Stimulated activated CD4-positive, alpha-beta T cell treated with anti-CD3 and anti-CD28 coated beads, TNF-alpha, amount 100 ng/mL, for 4 hours (primary cell): ENCODE results near the gene USP54.
A peak's percentile ranks its signal among the peaks of the same experiment; 100 is the strongest.

Experiments
- DNase-seq, 3 experiments: peaks; one replicate each; pipeline ENCODE4 v3.0.0-alpha.2; 2020; ENCODE audit warnings: low read depth in 3 of 3

The USP54 gene

GRCh38 chr10:73522263-73522662, 68.9 kb downstream of the USP54 start:
- DNase-seq = no peak

DNA sequence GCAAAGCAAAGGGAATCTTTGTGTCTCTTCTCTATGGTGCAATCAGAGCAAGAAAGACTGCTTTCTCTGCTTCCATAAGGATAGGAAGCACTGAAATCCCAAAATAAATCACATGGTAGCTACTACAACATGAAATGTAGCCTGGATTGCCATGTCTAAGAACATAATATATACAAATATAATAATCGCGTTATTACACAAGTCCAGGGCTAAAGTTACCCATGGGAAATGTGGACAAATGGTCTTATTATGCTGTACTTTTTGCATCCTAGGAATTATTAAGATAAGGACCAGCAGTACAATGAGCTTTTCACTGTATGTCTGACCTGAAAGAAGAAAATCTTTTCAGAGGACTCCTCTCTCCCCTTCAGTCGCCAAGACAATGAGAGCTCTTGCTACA, 71.8 kb downstream of the USP54 start:
- DNase-seq = no peak

GRCh38 chr10:73517166-73517888, 73.8 kb downstream of the USP54 start:
- DNase-seq = no peak

GRCh38 chr10:73512207-73512743, 78.9 kb downstream of the USP54 start:
- DNase-seq = no peak

GRCh38 chr10:73509695-73510094, 81.4 kb downstream of the USP54 start:
- no peak for DNase-seq

DNA sequence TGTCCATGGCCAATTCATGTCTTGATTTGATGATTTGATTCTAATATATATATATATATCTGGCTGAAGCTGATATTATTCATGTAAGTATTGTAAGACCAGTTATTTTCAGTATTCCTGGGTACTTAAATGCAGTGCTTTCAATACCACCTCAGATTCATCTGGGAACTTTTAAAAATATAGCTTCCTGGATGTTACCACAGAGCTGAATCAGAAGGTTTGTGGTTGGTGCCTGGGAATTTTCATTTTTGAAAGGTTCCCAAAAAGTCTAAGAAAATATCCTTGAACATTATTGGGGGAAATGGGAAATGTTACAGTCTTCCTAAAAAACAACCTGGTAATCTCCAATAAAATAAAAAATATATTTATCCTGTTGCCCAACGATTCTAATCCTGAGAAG, 84.7 kb downstream of the USP54 start:
- no peak for DNase-seq

- DNase-seq = no peak
Observed at GRCh38 chr10:73506074-73506473, 85.1 kb downstream of the USP54 start.

DNA sequence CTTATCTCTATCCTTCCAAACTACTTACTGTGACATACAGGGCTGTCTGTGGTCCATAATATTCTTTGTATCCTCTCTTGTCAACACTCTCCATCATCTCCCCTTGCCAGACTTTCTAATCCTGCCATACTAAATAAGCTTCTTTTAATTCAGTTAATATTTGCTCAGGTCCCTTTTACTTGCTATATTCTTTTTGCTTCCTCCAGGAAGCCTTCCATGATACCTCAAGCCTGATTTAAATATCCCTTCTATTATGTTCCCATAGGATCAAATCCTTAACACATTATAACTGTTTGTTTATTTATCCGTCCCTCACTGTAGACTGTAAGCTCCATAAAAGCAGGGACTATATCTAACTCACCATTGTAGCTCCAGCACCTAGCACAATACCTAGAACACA, 88.1 kb downstream of the USP54 start:
- no peak for DNase-seq

GRCh38 chr10:73501651-73502050, 89.5 kb downstream of the USP54 start:
- DNase-seq = no peak

- no peak for DNase-seq
Observed at GRCh38 chr10:73497623-73498022, 93.5 kb downstream of the USP54 start.

- DNase-seq = peak; percentile 71 to 87 (median 85)
Observed at GRCh38 chr10:73495884-73496674, 95.1 kb downstream of the USP54 start, which contains the start of gene PPP3CB. Gene PPP3CB (minus strand): TSS chr10:73496024. CDS start chr10:73495889, 135 bp downstream.

DNA sequence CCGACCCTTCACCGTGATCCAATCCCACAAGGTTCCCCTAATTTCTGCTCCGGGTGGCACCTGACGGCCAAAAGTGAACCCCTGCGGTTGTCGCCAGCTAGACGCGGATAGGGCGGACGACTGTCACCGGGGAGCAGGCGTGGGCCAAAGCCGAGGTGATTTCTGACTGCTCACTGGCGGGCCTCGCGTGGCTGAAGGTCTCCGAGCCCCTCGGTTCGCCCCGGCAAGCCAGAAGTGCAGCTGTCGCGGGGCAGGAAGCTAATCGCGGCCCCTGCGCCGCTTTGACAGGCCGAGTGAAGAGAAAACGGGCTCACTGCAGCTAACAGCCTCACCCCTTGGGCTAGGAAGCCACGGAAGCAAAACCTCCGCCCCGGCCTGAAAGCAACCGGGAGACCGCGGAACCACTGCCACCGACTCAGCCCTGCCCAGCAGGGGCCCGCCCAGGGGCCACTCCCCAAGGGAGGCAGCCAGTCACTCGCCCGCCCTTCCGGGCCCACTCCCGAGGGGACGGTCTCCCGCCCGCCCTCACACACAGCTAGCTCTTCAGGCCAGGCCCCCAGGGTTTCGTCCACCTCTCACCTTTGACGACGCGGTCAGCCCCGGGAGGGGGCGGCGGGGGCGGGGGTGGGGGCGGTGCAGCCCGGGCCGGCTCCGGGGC, 95.8 kb downstream of the USP54 start:
- peak; percentile 68 to 72 (median 69) for DNase-seq

- no peak for DNase-seq
Observed at GRCh38 chr10:73494877-73495225, 96.3 kb downstream of the USP54 start.

- DNase-seq = no peak
Observed at GRCh38 chr10:73494213-73494612, 96.9 kb downstream of the USP54 start.

DNA sequence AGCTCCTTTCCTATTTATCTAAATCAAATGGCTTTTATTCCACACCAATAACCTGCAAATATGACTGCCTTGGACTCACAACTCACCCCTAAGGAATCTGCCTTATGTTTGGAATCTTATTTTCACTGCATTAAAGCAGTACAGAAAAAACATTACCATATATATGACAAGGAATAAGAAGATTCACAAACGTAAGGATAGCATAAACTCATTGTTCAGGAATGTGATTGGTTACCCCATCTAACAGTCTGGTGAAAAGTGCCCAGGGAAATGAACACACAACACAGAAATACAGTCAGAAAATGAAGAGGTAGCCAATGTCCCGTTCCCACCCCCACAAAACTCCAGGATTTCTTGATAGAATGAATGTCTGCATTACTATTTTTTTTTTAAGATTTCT, 97.4 kb downstream of the USP54 start:
- no peak for DNase-seq

DNA sequence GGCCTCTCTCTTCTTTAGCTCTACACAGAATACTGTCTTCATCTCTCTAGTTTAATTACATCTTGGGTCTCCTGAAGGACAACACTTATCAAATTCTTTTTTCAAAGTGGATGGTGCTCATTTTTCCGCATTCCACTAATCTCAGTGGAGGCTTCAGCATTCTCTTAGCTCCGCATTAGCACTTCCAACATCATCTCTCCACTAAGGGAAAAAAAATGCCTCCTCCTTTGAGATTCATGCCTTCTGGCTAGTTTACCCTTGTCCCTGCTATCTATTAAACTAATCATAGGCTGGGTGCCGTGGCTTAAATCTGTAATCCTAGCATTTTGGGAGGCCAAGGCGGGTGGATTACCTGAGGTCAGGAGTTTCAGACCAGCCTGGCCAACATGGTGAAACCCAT, 104.5 kb downstream of the USP54 start:
- DNase-seq = no peak

- no peak for DNase-seq
Observed at GRCh38 chr10:73485320-73485719, 105.8 kb downstream of the USP54 start.

- no peak for DNase-seq
Observed at GRCh38 chr10:73480158-73480557, 111.0 kb downstream of the USP54 start.

GRCh38 chr10:73478636-73479035, 112.5 kb downstream of the USP54 start:
- no peak for DNase-seq

DNA sequence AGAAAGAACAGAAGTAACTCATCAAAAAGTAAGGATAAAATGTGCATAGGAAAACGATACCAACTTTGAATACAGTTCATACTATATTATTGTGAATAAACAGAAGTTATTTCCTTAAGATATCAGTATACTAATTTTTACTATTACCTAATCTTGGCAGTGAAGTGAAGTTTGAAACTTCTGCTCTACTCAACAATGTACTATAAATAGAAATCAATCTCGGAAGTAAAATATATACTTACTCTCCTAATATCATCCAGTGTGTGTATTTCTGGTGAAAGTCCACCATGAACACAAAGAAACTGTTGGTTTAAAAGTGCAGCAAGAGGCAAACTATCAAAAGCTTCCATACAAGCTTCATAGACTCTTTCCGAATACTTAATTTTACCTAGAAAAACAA, 119.9 kb downstream of the USP54 start:
- no peak for DNase-seq

- DNase-seq = no peak
Observed at GRCh38 chr10:73469579-73469978, 121.6 kb downstream of the USP54 start.

DNA sequence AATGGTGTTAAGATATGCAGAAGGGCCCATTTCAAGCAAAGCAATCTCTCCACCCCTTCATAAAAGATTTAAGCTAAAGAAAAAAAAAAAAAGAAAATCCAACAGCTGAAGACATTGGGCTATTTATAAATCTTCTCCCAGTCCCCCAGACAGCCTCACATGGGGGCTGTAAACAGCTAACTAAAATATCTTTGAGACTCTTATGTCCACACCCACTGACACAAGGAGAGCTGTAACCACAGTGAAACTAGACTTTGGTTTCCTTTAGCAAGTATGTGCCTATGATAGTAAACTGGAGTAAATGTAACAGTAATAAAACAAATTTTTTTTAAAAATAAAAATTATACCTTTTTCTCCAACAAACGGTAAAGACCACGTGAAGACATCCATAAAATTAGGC, 123.9 kb downstream of the USP54 start:
- DNase-seq = no peak
